Uterus (tissue), 4 donors: ENCODE results near the gene HSPA12A. TPM values are rescaled to one million over a fixed set of nuclear protein-coding genes. Genes with fewer than 3 reads are reported as not detected.

ENCODE experiments used
- DNase-seq, 2 donors: peaks; one replicate each; pipeline ENCODE4 v3.0.0-alpha.2; 2019 to 2020
- H3K27ac ChIP-seq, 2 donors: fragments of 200-600 bp; sonication (generic); 1 replicate in 1 of 2; 2 replicates in 1 of 2; pipeline ENCODE4 v1.5.1; 2016 to 2018
- H3K27me3 ChIP-seq, 2 donors: fragments of 200-600 bp; sonication (generic); one replicate each; pipeline ENCODE4 v1.5.1; 2018 to 2019; ENCODE audit warnings: control low read depth in 1 of 2
- H3K36me3 ChIP-seq, 2 donors: fragments of 200-600 bp; sonication (generic); one replicate each; pipeline ENCODE4 v1.5.1; 2019; ENCODE audit warnings: control low read depth in 1 of 2
- H3K4me1 ChIP-seq, 2 donors: fragments of 200-600 bp; sonication (generic); one replicate each; pipeline ENCODE4 v1.5.1; 2018 to 2019; ENCODE audit warnings: control low read depth in 1 of 2
- H3K4me3 ChIP-seq, 2 donors: fragments of 200-600 bp; sonication (generic); 1 replicate in 1 of 2; 2 replicates in 1 of 2; pipeline ENCODE4 v1.5.1; 2018 to 2019; ENCODE audit warnings: mild to moderate bottlenecking in 1 of 2
- H3K9me3 ChIP-seq, 2 donors: fragments of 200-600 bp; sonication (generic); one replicate each; pipeline ENCODE4 v1.5.1; 2019; ENCODE audit warnings: control low read depth in 1 of 2
- CTCF ChIP-seq, 4 experiments: fragments of 200-600 bp in 2 of 4; fragments of 450-650 bp in 2 of 4; sonication (generic) in 2 of 4; IDR thresholded peaks; one replicate each; pipeline ENCODE4 v1.5.1; 2016 to 2019; ENCODE audit warnings: antibody characterized with exemption in 4 of 4, mild to moderate bottlenecking in 2 of 4, moderate library complexity in 1 of 4
- POLR2A ChIP-seq, 2 donors: fragments of 450-650 bp; IDR thresholded peaks; one replicate each; pipeline ENCODE4 v1.6.1; 2016; ENCODE audit warnings: antibody characterized with exemption in 2 of 2, mild to moderate bottlenecking in 1 of 2, moderate library complexity in 1 of 2
- intact Hi-C: fragments of 100-400 bp; cut with DNase I; formaldehyde crosslinking; loops from one replicate; pipeline ENCODE4 v1.15.1; 2023; ENCODE audit warnings: low total_unique reads
- total RNA-seq, 4 donors: library from RNA; depleted of rRNA in 3 of 4; stranded (reverse); fragments of >200 nt in 3 of 4; gene quantifications; one replicate each; pipeline versions ENCODE4 v1.1.0 to v1.2.4, GENCODE V29; 2014 to 2023
- donor health status: DM: yes; HTN: yes; CAD: no.

The HSPA12A gene
- total RNA-seq, 4 donors from 2014 or later, result 4.9 to 32.0 (median 16.0) TPM

DNA sequence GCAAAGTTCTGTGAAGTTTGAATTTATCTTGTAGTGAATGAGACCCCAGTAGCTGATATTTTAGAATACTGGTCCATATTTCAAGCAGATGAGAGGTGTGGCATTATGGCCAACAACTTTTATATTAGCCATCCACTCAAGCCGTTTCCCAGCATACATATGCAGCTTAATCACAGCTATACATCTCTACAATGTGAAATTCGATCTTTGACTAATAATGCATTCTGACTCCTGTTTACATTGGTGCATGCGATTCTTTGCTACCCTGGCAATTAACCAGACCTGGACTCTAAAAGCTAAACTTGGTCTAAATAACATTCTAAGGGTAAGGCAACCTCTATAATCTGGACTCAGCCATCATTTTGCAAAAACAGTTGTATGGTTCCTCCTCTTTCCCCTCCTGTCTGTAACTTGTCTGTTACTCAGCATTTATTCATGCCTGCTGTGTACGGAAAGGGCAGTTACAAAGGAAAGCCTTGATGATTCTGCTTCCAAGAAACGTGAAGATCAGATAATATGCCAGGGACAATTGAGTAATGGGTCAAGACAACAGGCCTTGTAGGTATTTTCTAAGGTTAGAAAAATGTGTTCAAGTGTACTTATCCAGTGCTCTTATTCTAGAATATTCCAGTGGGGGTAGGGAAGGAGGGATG, 71.0 kb downstream of the HSPA12A start:
- Histone ChIP-seq H3K27me3 (no peaks in the 10 kb centered on the region), H3K36me3 (no peaks in the 10 kb centered on the region), H3K4me3 (no peak overlapping the region), H3K27ac (no peak overlapping the region), H3K4me1 (no peaks in the 10 kb centered on the region), H3K9me3 (no peaks in the 10 kb centered on the region)
- TF ChIP-seq POLR2A (IDR thresholded peaks at IDR 0.05) (no peak), CTCF (IDR thresholded peaks at IDR 0.05) (no peak)
- intact Hi-C loops, result no loop called here
- DNase-seq, result no peak

GRCh38 chr10:116670706-116671105, 71.7 kb downstream of the HSPA12A start:
- no peak overlapping the region for H3K4me3 ChIP-seq
- intact Hi-C loops, result no loop called here
- no peak for TF ChIP-seq CTCF (IDR thresholded peaks at IDR 0.05)
- TF ChIP-seq POLR2A (IDR thresholded peaks at IDR 0.05), result no peak

DNA sequence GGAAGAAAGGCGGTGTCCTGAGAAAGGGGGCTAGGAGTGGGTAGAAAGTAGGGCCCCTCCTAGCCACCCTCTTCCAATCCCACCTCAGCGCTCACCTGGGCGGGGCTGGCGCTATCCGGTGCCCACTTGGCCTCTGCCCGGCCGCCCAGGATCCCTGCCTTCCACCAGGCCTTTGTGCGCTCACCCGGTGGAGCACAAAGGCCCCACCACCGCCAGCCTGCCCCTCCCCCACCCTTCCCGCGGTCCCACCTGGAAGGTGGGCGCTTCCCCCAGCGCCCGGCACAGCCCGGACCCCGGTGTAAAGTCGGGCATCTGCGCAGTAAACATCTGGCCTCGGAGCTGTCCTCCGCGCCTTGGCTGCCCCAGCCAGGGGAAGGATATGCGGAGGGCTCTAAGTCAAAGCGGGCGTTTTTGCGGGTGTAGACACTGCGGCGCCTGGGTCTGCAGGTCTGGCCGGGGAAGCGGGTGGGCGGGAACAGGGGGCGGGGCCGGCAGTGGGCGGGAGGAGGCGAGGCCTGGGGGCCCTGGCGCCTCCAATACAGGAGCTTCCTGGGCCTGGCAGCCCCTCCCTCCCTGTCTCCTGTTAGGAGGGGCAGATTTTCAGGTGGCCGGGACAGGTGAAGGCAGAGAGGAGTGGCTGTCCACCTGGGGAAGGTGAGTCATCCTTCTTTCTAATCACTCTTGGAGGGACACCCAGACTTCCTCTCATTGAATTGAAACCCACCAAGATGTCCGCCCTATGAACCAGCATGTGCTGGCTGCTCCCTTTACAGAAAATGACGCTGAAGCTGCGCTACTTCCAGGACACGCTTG, 72.3 kb downstream of the HSPA12A start:
- Histone ChIP-seq H3K27ac (no peak overlapping the region), H3K4me3 (peak overlapping the region in 1 of 2 donors; percentile 26), H3K4me1 (no peaks in the 10 kb centered on the region), H3K27me3 (no peaks in the 10 kb centered on the region), H3K36me3 (no peaks in the 10 kb centered on the region), H3K9me3 (no peaks in the 10 kb centered on the region)
- intact Hi-C loops, result no loop called here
- no peak for DNase-seq
- no peak for TF ChIP-seq POLR2A (IDR thresholded peaks at IDR 0.05)
- TF ChIP-seq CTCF (IDR thresholded peaks at IDR 0.05), result no peak

More at GRCh38 chr10:116670706-116671105, 71.7 kb downstream of the HSPA12A start:
- no peaks in the 10 kb centered on the region for H3K9me3 ChIP-seq
- H3K36me3 ChIP-seq, result no peaks in the 10 kb centered on the region
- no peaks in the 10 kb centered on the region for H3K27me3 ChIP-seq
- no peak for DNase-seq
- H3K4me1 ChIP-seq, result no peaks in the 10 kb centered on the region
- H3K27ac ChIP-seq, result no peak overlapping the region

- Histone ChIP-seq H3K36me3 (no peaks in the 10 kb centered on the region), H3K27me3 (no peaks in the 10 kb centered on the region), H3K4me1 (no peaks in the 10 kb centered on the region), H3K9me3 (no peaks in the 10 kb centered on the region), H3K4me3 (no peak overlapping the region), H3K27ac (no peak overlapping the region)
- intact Hi-C loops, result no loop called here
- no peak for DNase-seq
- TF ChIP-seq CTCF (IDR thresholded peaks at IDR 0.05) (no peak), POLR2A (IDR thresholded peaks at IDR 0.05) (no peak)
Observed at GRCh38 chr10:116669080-116669479, 73.3 kb downstream of the HSPA12A start.

DNA sequence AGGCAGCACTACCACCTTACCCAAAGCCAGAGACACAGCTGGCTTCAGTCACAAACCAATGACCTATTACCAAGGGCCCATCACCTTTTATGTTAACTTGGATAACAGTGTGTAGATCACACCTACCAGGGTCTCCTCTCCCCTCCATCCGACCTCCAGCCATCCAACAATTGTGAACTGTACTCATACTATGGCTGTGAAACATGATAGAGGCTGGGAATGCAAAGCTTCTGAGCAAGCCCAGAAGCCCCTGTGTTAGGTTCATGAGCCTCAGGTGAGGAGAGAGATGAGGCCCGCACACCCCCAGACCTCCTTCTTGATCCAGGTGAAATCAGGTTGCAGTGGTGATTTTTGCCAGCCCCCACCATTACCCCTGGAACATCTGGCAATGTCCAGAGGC, 73.9 kb downstream of the HSPA12A start:
- intact Hi-C loops, result no loop called here
- Histone ChIP-seq H3K9me3 (no peaks in the 10 kb centered on the region), H3K4me3 (no peak overlapping the region), H3K36me3 (no peaks in the 10 kb centered on the region), H3K27me3 (no peaks in the 10 kb centered on the region), H3K4me1 (no peaks in the 10 kb centered on the region), H3K27ac (no peak overlapping the region)
- TF ChIP-seq CTCF (IDR thresholded peaks at IDR 0.05) (no peak), POLR2A (IDR thresholded peaks at IDR 0.05) (no peak)
- DNase-seq, result no peak
